HCT116 (cell line): Measurements from ENCODE around the gene FKBP7. TPM values are rescaled to one million over a fixed set of nuclear protein-coding genes. Genes with fewer than 3 reads are reported as not detected.

Source experiments
- ATAC-seq: fragments of 200-7000 bp; cut with Tn5 transposase; 2 replicates; pipeline ENCODE4 v1.9.1; 2020; ENCODE audit warnings: mild to moderate bottlenecking, moderate library complexity
- BruUV-seq: library from RNA; stranded (reverse); fragments of 400-500 nt; replicated peaks from 2 replicates; lab custom pipeline; 2021; lab: Mats Ljungman, UMichigan
- CTCF ChIA-PET: fragments of 300-600 bp; sonication (Branson Sonifier 250); formaldehyde crosslinking; loops from one replicate; lab custom pipeline; 2021; ENCODE audit warnings: antibody characterized with exemption; lab: Charles Lee
- POLR2A ChIA-PET: fragments of 300-600, 350-600 bp; sonication (Branson Sonifier 250); formaldehyde crosslinking; loops from one replicate; lab custom pipeline; 2021; ENCODE audit warnings: antibody characterized with exemption; lab: Charles Lee
- RAD21 ChIA-PET, 2 experiments: fragments of 300-600 bp; sonication (Branson Sonifier 250); formaldehyde crosslinking; loops; one replicate each; lab custom pipeline; 2023; ENCODE audit warnings: low total read pairs in 2 of 2; ENCODE audit not compliant: uncharacterized antibody in 2 of 2, unreplicated experiment in 2 of 2, low non-redundant PET in 1 of 2; lab: Charles Lee
- DNase-seq: peaks from one replicate; pipeline ENCODE4 v3.0.0-alpha.2; 2010; ENCODE audit warnings: low read depth, low spot score
- H2AFZ ChIP-seq: fragments of 200-600 bp; shearing (Covaris generic), sonication (generic); 2 replicates; pipeline ENCODE4 v1.6.1; 2017; ENCODE audit warnings: low read depth, mixed run types, mixed read lengths, antibody characterized with exemption, low read length; ENCODE audit not compliant: poor library complexity, severe bottlenecking
- H3K27ac ChIP-seq: 2 replicates; pipeline ENCODE4 v1.5.1; 2012; ENCODE audit warnings: low read depth, low read length
- H3K27me3 ChIP-seq: fragments of 200-600 bp; sonication (generic); 2 replicates; pipeline ENCODE4 v1.6.1; 2016; ENCODE audit warnings: mixed run types, low read length, mixed read lengths; ENCODE audit not compliant: insufficient read depth
- H3K36me3 ChIP-seq, 2 experiments: fragments of 200-500 bp in 1 of 2; fragments of 200-600 bp in 1 of 2; sonication (Bioruptor generic) in 1 of 2; sonication (generic) in 1 of 2; 2 replicates each; pipeline versions ENCODE4 v1.5.1 to v1.6.1; 2014 to 2016; ENCODE audit warnings: low read length in 2 of 2, inconsistent platforms in 1 of 2, mixed read lengths in 1 of 2, mixed run types in 1 of 2; ENCODE audit not compliant: insufficient read depth in 2 of 2, control insufficient read depth in 1 of 2
- H3K4me1 ChIP-seq, 2 experiments: fragments of 200-600 bp in 1 of 2; sonication (generic) in 1 of 2; 2 replicates each; pipeline versions ENCODE4 v1.5.1 to v1.6.1; 2012 to 2017; ENCODE audit warnings: low read length in 2 of 2, inconsistent platforms in 1 of 2, mild to moderate bottlenecking in 1 of 2, mixed read lengths in 1 of 2, mixed run types in 1 of 2, moderate library complexity in 1 of 2; ENCODE audit not compliant: insufficient read depth in 2 of 2, control insufficient read depth in 1 of 2
- H3K4me2 ChIP-seq: fragments of 200-600 bp; sonication (generic); 2 replicates; pipeline ENCODE4 v1.6.1; 2017; ENCODE audit warnings: mixed run types, low read length, mixed read lengths
- H3K4me3 ChIP-seq, 2 experiments: fragments of 200-600 bp in 1 of 2; sonication (generic) in 1 of 2; replicated peaks in 1 of 2; 2 replicates each; pipeline ENCODE4 v1.5.1; 2011 to 2016; ENCODE audit warnings: low read length in 2 of 2, control low read depth in 1 of 2, low read depth in 1 of 2, mild to moderate bottlenecking in 1 of 2, mixed read lengths in 1 of 2, mixed run types in 1 of 2
- H3K79me2 ChIP-seq: fragments of 200-600 bp; sonication (generic); 2 replicates; pipeline ENCODE4 v1.6.1; 2017; ENCODE audit warnings: mild to moderate bottlenecking, mixed run types, low read length, moderate library complexity, mixed read lengths; ENCODE audit not compliant: insufficient read depth
- H3K9ac ChIP-seq: fragments of 200-600 bp; sonication (generic); 2 replicates; pipeline ENCODE4 v1.6.1; 2016; ENCODE audit warnings: low read length, mixed read lengths
- H3K9me2 ChIP-seq: fragments of 200-600 bp; sonication (generic), shearing (Covaris generic); 2 replicates; pipeline ENCODE4 v1.6.1; 2017; ENCODE audit warnings: mixed run types, mild to moderate bottlenecking, moderate library complexity; ENCODE audit not compliant: insufficient read depth
- H3K9me3 ChIP-seq, 2 experiments: fragments of 200-500 bp in 1 of 2; fragments of 200-600 bp in 1 of 2; sonication (Bioruptor generic) in 1 of 2; sonication (generic) in 1 of 2; 2 replicates each; pipeline ENCODE4 v1.6.1; 2014 to 2017; ENCODE audit warnings: low read length in 2 of 2, mixed read lengths in 2 of 2, inconsistent platforms in 1 of 2, low read depth in 1 of 2, mild to moderate bottlenecking in 1 of 2, mixed run types in 1 of 2, moderate library complexity in 1 of 2; ENCODE audit not compliant: control insufficient read depth in 1 of 2, insufficient read depth in 1 of 2
- H4K20me1 ChIP-seq: fragments of 200-600 bp; sonication (generic), shearing (Covaris generic); 2 replicates; pipeline ENCODE4 v1.6.1; 2017; ENCODE audit warnings: mixed run types, mild to moderate bottlenecking, moderate library complexity; ENCODE audit not compliant: insufficient read depth
- EGR1 ChIP-seq: IDR thresholded peaks from 2 replicates; pipeline ENCODE4 v1.6.1; 2012; ENCODE audit warnings: low read depth
- ELF1 ChIP-seq: IDR thresholded peaks from 2 replicates; pipeline ENCODE4 v1.6.1; 2012; ENCODE audit warnings: low read depth, borderline replicate concordance
- EZH2phosphoT487 ChIP-seq: fragments of 200-600 bp; IDR thresholded peaks from 2 replicates; pipeline ENCODE4 v1.6.1; 2018; ENCODE audit warnings: antibody characterized with exemption, borderline replicate concordance
- FOSL1 ChIP-seq: IDR thresholded peaks from 2 replicates; pipeline ENCODE4 v1.6.1; 2012; ENCODE audit warnings: low read depth
- JUND ChIP-seq: IDR thresholded peaks from 2 replicates; pipeline ENCODE4 v1.6.1; 2012
- RAD21 ChIP-seq: IDR thresholded peaks from 2 replicates; pipeline ENCODE4 v1.6.1; 2012; ENCODE audit warnings: low read depth, mild to moderate bottlenecking
- SIN3A ChIP-seq: IDR thresholded peaks from 2 replicates; pipeline ENCODE4 v1.6.1; 2012; ENCODE audit warnings: low read depth
- SP1 ChIP-seq: IDR thresholded peaks from 2 replicates; pipeline ENCODE4 v1.6.1; 2012; ENCODE audit warnings: low read depth
- SRF ChIP-seq: IDR thresholded peaks from 2 replicates; pipeline ENCODE4 v1.6.1; 2012; ENCODE audit warnings: low read depth
- ZNF274 ChIP-seq: fragments of 200-500 bp; sonication (Bioruptor generic); IDR thresholded peaks from 2 replicates; pipeline ENCODE4 v1.6.1; 2014; ENCODE audit warnings: mild to moderate bottlenecking, low read depth, low read length, inconsistent platforms
- intact Hi-C: fragments of 100-400 bp; cut with micrococcal nuclease; formaldehyde crosslinking; loops from 2 replicates; pipeline ENCODE4 v1.10.0; 2022
- total RNA-seq: library from RNA; stranded (reverse); gene quantifications from one replicate; pipeline ENCODE4 v1.2.1, GENCODE V29; 2021; ENCODE audit not compliant: unreplicated experiment
- TF ChIP-seq, protein P1 (sequence below), 3 experiments: fragments of 200-600 bp in 1 of 3; sonication (generic) in 1 of 3; IDR thresholded peaks in 2 of 3; conservative IDR thresholded peaks in 1 of 3; 2 replicates each; pipeline ENCODE4 v1.5.1; 2012 to 2017; ENCODE audit warnings: low read depth in 2 of 3, low read length in 2 of 3, antibody characterized with exemption in 1 of 3, borderline replicate concordance in 1 of 3, control low read depth in 1 of 3, mild to moderate bottlenecking in 1 of 3, mixed read lengths in 1 of 3, mixed run types in 1 of 3, moderate library complexity in 1 of 3; ENCODE audit not compliant: insufficient read depth in 1 of 3
- TF ChIP-seq, protein P2 (sequence below): IDR thresholded peaks from 2 replicates; pipeline ENCODE4 v1.6.1; 2012
- TF ChIP-seq, protein P3 (sequence below): IDR thresholded peaks from 2 replicates; pipeline ENCODE4 v1.6.1; 2012; ENCODE audit warnings: low read depth
- TF ChIP-seq, protein P4 (sequence below): IDR thresholded peaks from 2 replicates; pipeline ENCODE4 v1.6.1; 2011; ENCODE audit warnings: mild to moderate bottlenecking, low read length, moderate library complexity; ENCODE audit not compliant: insufficient replicate concordance; ENCODE audit errors: extremely low read depth

FKBP7 gene
- total RNA-seq, 1 experiment from 2014 or later, result 4.5 TPM

DNA sequence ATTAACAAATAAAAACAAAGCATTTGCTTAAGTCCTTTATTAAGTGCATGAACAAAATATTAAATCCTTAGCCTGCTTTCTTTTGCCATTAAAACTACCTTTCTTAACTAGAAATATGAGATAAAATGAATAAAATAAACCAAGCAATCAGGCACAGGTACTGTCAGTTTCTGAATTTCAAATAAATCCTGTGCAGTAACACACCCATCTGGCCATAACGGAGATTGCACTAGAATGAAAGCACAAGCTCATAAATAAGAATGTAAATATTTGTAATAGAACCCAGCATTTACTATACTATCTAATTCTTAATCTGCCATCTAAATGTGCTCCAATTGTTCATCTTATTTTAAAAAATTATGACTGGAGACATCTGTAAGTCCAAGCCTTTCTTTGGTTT is 59.3 kb downstream of the FKBP7 start:
- CTCF ChIA-PET, result interaction anchor here (0.7 to 2.2 kb wide), 8 partner anchors 11 to 512 kb away, joined by 3 to 14 read pairs (median 3); partner anchors contain the start of genes PJVK, PRKRA and RBM45

More for the DNA sequence above, 59.3 kb downstream of the FKBP7 start:
- Histone ChIP-seq H3K9me3 (no peaks in the 10 kb centered on the region), H3K27ac (no peak overlapping the region), H3K9ac (no peak overlapping the region), H3K27me3 (no peaks in the 10 kb centered on the region), H4K20me1 (no peaks in the 10 kb centered on the region), H3K79me2 (no peaks in the 10 kb centered on the region), H2AFZ (no peak overlapping the region), H3K4me3 (no peak overlapping the region), H3K9me2 (no peaks in the 10 kb centered on the region), H3K4me1 (peaks cover 2 to 6% of the 10 kb centered on the region in 2 experiments; a peak in 2 of 4 replicates), H3K36me3 (no peaks in the 10 kb centered on the region), H3K4me2 (no peak overlapping the region)
- intact Hi-C loops, result loop anchor here (10.0 kb wide), 1 partner anchor 514 kb away; no protein-coding TSS in a partner anchor
- BruUV-seq, result no TSS peak
- DNase-seq, result no peak
- POLR2A ChIA-PET, result interaction anchor here (1.0 to 1.1 kb wide), 2 partner anchors 28 to 32 kb away, joined by 3 read pairs; partner anchors contain the start of genes PJVK and PRKRA
- ATAC-seq, result no peak
- RAD21 ChIA-PET, result interaction anchor here in 1 of 2 experiments (1.0 kb wide), 1 partner anchor 20 kb away, joined by 3 read pairs; no protein-coding TSS in a partner anchor
- TF ChIP-seq FOSL1 (no peak), ZNF274 (no peak), RAD21 (peak; percentile 61), ELF1 (no peak), SIN3A (no peak), EZH2phosphoT487 (no peak), JUND (no peak), SP1 (no peak), SRF (no peak), EGR1 (no peak)
- TF ChIP-seq, protein P1, sequence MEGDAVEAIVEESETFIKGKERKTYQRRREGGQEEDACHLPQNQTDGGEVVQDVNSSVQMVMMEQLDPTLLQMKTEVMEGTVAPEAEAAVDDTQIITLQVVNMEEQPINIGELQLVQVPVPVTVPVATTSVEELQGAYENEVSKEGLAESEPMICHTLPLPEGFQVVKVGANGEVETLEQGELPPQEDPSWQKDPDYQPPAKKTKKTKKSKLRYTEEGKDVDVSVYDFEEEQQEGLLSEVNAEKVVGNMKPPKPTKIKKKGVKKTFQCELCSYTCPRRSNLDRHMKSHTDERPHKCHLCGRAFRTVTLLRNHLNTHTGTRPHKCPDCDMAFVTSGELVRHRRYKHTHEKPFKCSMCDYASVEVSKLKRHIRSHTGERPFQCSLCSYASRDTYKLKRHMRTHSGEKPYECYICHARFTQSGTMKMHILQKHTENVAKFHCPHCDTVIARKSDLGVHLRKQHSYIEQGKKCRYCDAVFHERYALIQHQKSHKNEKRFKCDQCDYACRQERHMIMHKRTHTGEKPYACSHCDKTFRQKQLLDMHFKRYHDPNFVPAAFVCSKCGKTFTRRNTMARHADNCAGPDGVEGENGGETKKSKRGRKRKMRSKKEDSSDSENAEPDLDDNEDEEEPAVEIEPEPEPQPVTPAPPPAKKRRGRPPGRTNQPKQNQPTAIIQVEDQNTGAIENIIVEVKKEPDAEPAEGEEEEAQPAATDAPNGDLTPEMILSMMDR (IDR thresholded peaks at IDR 0.05 in 2 of 3, conservative IDR thresholded peaks at IDR 0.05 in 1 of 3; ENCODE audit: borderline replicate concordance in 1 of 3, insufficient read depth in 1 of 3, low read depth in 2 of 3, low read length in 2 of 3), result peak; percentile 28 to 50 (median 50); a peak in 4 of 6 replicates
- TF ChIP-seq, protein P2, sequence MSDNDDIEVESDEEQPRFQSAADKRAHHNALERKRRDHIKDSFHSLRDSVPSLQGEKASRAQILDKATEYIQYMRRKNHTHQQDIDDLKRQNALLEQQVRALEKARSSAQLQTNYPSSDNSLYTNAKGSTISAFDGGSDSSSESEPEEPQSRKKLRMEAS, result no peak
- TF ChIP-seq, protein P3, sequence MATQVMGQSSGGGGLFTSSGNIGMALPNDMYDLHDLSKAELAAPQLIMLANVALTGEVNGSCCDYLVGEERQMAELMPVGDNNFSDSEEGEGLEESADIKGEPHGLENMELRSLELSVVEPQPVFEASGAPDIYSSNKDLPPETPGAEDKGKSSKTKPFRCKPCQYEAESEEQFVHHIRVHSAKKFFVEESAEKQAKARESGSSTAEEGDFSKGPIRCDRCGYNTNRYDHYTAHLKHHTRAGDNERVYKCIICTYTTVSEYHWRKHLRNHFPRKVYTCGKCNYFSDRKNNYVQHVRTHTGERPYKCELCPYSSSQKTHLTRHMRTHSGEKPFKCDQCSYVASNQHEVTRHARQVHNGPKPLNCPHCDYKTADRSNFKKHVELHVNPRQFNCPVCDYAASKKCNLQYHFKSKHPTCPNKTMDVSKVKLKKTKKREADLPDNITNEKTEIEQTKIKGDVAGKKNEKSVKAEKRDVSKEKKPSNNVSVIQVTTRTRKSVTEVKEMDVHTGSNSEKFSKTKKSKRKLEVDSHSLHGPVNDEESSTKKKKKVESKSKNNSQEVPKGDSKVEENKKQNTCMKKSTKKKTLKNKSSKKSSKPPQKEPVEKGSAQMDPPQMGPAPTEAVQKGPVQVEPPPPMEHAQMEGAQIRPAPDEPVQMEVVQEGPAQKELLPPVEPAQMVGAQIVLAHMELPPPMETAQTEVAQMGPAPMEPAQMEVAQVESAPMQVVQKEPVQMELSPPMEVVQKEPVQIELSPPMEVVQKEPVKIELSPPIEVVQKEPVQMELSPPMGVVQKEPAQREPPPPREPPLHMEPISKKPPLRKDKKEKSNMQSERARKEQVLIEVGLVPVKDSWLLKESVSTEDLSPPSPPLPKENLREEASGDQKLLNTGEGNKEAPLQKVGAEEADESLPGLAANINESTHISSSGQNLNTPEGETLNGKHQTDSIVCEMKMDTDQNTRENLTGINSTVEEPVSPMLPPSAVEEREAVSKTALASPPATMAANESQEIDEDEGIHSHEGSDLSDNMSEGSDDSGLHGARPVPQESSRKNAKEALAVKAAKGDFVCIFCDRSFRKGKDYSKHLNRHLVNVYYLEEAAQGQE, result no peak
- TF ChIP-seq, protein P4, sequence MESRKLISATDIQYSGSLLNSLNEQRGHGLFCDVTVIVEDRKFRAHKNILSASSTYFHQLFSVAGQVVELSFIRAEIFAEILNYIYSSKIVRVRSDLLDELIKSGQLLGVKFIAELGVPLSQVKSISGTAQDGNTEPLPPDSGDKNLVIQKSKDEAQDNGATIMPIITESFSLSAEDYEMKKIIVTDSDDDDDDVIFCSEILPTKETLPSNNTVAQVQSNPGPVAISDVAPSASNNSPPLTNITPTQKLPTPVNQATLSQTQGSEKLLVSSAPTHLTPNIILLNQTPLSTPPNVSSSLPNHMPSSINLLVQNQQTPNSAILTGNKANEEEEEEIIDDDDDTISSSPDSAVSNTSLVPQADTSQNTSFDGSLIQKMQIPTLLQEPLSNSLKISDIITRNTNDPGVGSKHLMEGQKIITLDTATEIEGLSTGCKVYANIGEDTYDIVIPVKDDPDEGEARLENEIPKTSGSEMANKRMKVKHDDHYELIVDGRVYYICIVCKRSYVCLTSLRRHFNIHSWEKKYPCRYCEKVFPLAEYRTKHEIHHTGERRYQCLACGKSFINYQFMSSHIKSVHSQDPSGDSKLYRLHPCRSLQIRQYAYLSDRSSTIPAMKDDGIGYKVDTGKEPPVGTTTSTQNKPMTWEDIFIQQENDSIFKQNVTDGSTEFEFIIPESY, result no peak
